Kidney epithelial cell (primary cell): ENCODE data around the gene HRH2. TPM values are rescaled to one million over a fixed set of nuclear protein-coding genes. Genes with fewer than 3 reads are reported as not detected.

Source experiments
- DNase-seq: peaks from one replicate; pipeline ENCODE4 v3.0.0-alpha.2; 2010; ENCODE audit warnings: low read depth
- H3K27me3 ChIP-seq: 2 replicates; pipeline ENCODE4 v1.6.0; 2011; ENCODE audit warnings: low read length; ENCODE audit not compliant: control insufficient read depth, insufficient read depth
- H3K36me3 ChIP-seq: 2 replicates; pipeline ENCODE4 v1.5.1; 2011; ENCODE audit warnings: low read length; ENCODE audit not compliant: control insufficient read depth, insufficient read depth
- H3K4me3 ChIP-seq: 2 replicates; pipeline ENCODE4 v1.5.1; 2011; ENCODE audit warnings: low read depth, mild to moderate bottlenecking, control low read depth, low read length
- CTCF ChIP-seq: IDR thresholded peaks from 2 replicates; pipeline ENCODE4 v1.5.1; 2011; ENCODE audit warnings: mild to moderate bottlenecking, moderate library complexity, low read length, control low read depth, inconsistent platforms; ENCODE audit not compliant: insufficient read depth, poor library complexity, severe bottlenecking
- total RNA-seq: library from RNA; depleted of rRNA; stranded (reverse); fragments of >200 nt; gene quantifications from 2 replicates; pipeline ENCODE4 v1.2.3, GENCODE V29; 2015

The HRH2 gene
- total RNA-seq, 1 donor from 2014 or later: 2.7 TPM

DNA sequence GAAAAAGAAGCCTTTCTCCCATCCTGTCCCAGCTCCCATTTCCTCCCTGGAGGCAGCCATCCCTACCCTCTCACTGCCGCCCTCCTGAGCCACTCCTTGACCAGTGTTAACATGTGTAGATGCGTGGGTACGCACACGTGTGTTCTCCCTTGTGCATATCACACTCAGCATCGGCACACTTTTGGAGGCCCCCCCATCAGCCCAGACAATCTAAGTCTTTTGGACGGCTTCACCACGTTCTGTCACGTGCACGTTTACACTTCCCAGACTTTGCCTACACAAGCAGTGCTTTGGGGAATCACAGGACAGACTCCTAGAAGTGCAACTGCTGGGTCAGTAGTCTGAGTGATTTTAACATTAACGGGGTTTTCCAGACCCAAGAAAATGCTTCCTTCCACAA, 18.0 kb downstream of the HRH2 start:
- Histone ChIP-seq H3K36me3 (no peaks in the 10 kb centered on the region), H3K4me3 (no peak overlapping the region), H3K27me3 (no peaks in the 10 kb centered on the region)
- TF ChIP-seq CTCF: no peak
- no peak for DNase-seq

- no peak for TF ChIP-seq CTCF
- DNase-seq: no peak
- no peaks in the 10 kb centered on the region for H3K36me3 ChIP-seq
- H3K4me3 ChIP-seq: no peak overlapping the region
- peaks cover 3% of the 10 kb centered on the region for H3K27me3 ChIP-seq
Observed at GRCh38 chr5:175677571-175677970, 19.7 kb downstream of the HRH2 start.

DNA sequence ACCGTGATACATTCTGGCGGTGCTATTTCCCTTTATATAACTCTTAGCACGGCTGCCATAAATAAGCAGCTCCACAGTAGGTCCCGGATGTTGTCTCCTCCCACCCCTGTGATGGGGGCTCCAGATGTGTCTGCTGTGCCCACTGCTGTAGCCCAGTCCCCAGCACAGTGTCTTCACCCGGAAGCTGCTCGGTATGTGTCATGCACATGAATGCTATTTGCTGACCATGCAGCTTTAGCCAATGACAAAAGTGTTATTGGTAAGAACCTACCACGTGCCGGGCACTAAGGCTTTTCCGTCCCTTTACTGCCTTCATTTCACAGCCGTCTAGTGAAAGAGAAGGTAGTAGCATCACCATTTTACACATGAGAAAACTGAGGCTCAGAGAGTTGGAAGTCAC, 20.2 kb downstream of the HRH2 start:
- Histone ChIP-seq H3K36me3 (no peaks in the 10 kb centered on the region), H3K27me3 (peaks cover 3% of the 10 kb centered on the region)
- no peak for TF ChIP-seq CTCF

GRCh38 chr5:175679411-175679810, 21.5 kb downstream of the HRH2 start:
- Histone ChIP-seq H3K4me3 (no peak overlapping the region), H3K36me3 (no peaks in the 10 kb centered on the region), H3K27me3 (peaks cover 3% of the 10 kb centered on the region)
- TF ChIP-seq CTCF: no peak
- no peak for DNase-seq

More for the DNA sequence above, 20.2 kb downstream of the HRH2 start:
- H3K4me3 ChIP-seq: no peak overlapping the region
- no peak for DNase-seq

- Histone ChIP-seq H3K36me3 (no peaks in the 10 kb centered on the region), H3K4me3 (no peak overlapping the region), H3K27me3 (peaks cover 3% of the 10 kb centered on the region)
- DNase-seq: no peak
- TF ChIP-seq CTCF: no peak
Observed at GRCh38 chr5:175680020-175680419, 22.1 kb downstream of the HRH2 start.

- Histone ChIP-seq H3K4me3 (no peak overlapping the region), H3K27me3 (peaks cover 3% of the 10 kb centered on the region), H3K36me3 (no peaks in the 10 kb centered on the region)
- DNase-seq: no peak
- no peak for TF ChIP-seq CTCF
Observed at GRCh38 chr5:175680463-175680862, 22.6 kb downstream of the HRH2 start.
